Hepatocyte (in vitro differentiated cells): ENCODE measurements around the gene LUC7L.

Experiments
- EZH2 ChIP-seq: fragments of 200-600 bp; sonication (generic); IDR thresholded peaks from 2 replicates; pipeline ENCODE4 v1.6.1; 2016; ENCODE audit warnings: antibody characterized with exemption, mild to moderate bottlenecking, borderline replicate concordance
- EZH2phosphoT487 ChIP-seq: fragments of 200-600 bp; sonication (generic); IDR thresholded peaks from one replicate; pipeline ENCODE4 v1.6.1; 2018; ENCODE audit warnings: antibody characterized with exemption, mild to moderate bottlenecking, low read depth, moderate library complexity; ENCODE audit not compliant: unreplicated experiment, severe bottlenecking
- TF ChIP-seq, protein P1 (sequence below): fragments of 200-600 bp; sonication (generic); IDR thresholded peaks from 2 replicates; pipeline ENCODE4 v1.5.1; 2016; ENCODE audit warnings: antibody characterized with exemption, mild to moderate bottlenecking; ENCODE audit not compliant: poor library complexity

- TF ChIP-seq, protein P1, sequence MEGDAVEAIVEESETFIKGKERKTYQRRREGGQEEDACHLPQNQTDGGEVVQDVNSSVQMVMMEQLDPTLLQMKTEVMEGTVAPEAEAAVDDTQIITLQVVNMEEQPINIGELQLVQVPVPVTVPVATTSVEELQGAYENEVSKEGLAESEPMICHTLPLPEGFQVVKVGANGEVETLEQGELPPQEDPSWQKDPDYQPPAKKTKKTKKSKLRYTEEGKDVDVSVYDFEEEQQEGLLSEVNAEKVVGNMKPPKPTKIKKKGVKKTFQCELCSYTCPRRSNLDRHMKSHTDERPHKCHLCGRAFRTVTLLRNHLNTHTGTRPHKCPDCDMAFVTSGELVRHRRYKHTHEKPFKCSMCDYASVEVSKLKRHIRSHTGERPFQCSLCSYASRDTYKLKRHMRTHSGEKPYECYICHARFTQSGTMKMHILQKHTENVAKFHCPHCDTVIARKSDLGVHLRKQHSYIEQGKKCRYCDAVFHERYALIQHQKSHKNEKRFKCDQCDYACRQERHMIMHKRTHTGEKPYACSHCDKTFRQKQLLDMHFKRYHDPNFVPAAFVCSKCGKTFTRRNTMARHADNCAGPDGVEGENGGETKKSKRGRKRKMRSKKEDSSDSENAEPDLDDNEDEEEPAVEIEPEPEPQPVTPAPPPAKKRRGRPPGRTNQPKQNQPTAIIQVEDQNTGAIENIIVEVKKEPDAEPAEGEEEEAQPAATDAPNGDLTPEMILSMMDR = no peak
- TF ChIP-seq EZH2 (no peak), EZH2phosphoT487 (no peak)
These were observed 64.3 kb downstream of the LUC7L start for GRCh38 chr16:164827-165538.
